ENCODE data around the gene ACTG1. TPM values are rescaled to one million over a fixed set of nuclear protein-coding genes. Genes with fewer than 3 reads are reported as not detected.

ACTG1 gene
- total and polyA plus RNA-seq, 2 of the 4 experiments (the other 2 are of a cell fraction), result 10,907 to 15,732 TPM

DNA sequence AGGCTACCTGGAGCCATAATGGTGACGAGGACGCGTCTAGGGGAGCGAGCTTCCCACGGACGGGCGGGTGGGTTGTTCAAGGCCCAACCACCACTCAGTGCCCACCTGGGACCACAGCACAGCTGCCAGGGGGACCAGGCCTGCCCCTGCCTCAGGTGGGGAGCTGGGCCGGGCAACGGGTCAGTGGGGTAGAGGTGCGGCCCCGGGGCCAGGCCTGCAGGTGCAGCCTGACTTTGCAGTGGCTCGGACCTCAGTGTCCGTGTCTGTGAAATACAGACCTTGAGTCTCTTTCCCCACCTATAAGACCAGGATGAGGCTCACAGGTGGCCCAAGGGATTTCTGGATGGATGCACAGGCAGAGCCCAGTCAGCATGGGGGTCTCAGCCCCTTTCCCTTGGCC, 43.3 kb downstream of the ACTG1 start:
- dilution Hi-C loops (cut with HindIII; ENCODE audit: low sequenced_read_pairs, unreplicated experiment), result no loop called here
- ChIA-PET POLR2A (ENCODE audit: unreplicated experiment) (interaction anchor here (0.6 kb wide), 1 partner anchor 36 kb away, joined by 5 read pairs; no protein-coding TSS in a partner anchor), CTCF (no interaction called here)
- DNase-seq (no peak), ATAC-seq (ENCODE audit: low read depth) (no peak)
- Histone ChIP-seq H3K79me1 (ENCODE audit: low read depth in 1 of 2, low read length in 2 of 2) (no peaks in the 10 kb centered on the region), H3K9me3 (ENCODE audit: control insufficient read depth, insufficient read depth, low read length) (no peaks in the 10 kb centered on the region), H3K23ac (ENCODE audit: low read depth, low read length) (no peak overlapping the region), H2AK9ac (replicated peaks; ENCODE audit: low read depth, low read length, poor library complexity) (no peak overlapping the region), H3K9ac (ENCODE audit: low read depth, low read length) (no peak overlapping the region), H3K36me3 (ENCODE audit: control insufficient read depth, insufficient read depth, low read length) (peaks cover 2% of the 10 kb centered on the region; the same call in 1 of the 2 replicates), H2AK5ac (ENCODE audit: low read depth, low read length) (no peak overlapping the region), H3K56ac (ENCODE audit: extremely low read depth, insufficient read depth, low read length) (no peak overlapping the region), H4K5ac (ENCODE audit: low read depth, low read length) (no peak overlapping the region), H3K18ac (ENCODE audit: low read depth, low read length) (no peak overlapping the region), H3K4me3 (ENCODE audit: insufficient read depth, low read depth, low read length) (no peak overlapping the region), H3K4me1 (ENCODE audit: control insufficient read depth, insufficient read depth, low read length) (no peaks in the 10 kb centered on the region), H2BK120ac (ENCODE audit: low read depth, low read length) (no peak overlapping the region), H3K27me3 (ENCODE audit: control insufficient read depth, insufficient read depth, low read length) (no peaks in the 10 kb centered on the region), H4K8ac (ENCODE audit: low read depth in 2 of 2, low read length in 2 of 2) (no peak overlapping the region), H3K4ac (ENCODE audit: low read depth, low read length) (no peak overlapping the region), H3K4me2 (ENCODE audit: low read depth, low read length) (no peak overlapping the region), H4K91ac (ENCODE audit: insufficient read depth, low read depth, low read length) (no peak overlapping the region), H2BK20ac (ENCODE audit: low read depth, low read length) (no peak overlapping the region), H2BK15ac (ENCODE audit: low read depth, low read length) (no peak overlapping the region), H4K20me1 (ENCODE audit: insufficient read depth, low read length) (no peaks in the 10 kb centered on the region; the same call in 1 of the 2 replicates), H3K9me1 (ENCODE audit: insufficient read depth, low read length) (no peaks in the 10 kb centered on the region), H2AFZ (replicated peaks; ENCODE audit: low read length, poor library complexity) (no peak overlapping the region), H2BK5ac (ENCODE audit: low read depth, low read length, poor library complexity, severe bottlenecking) (no peak overlapping the region), H3K27ac (ENCODE audit: insufficient read depth, low read length) (no peak overlapping the region), H3K14ac (replicated peaks; ENCODE audit: low read depth, low read length) (no peak overlapping the region)
- TF ChIP-seq CHD1 (IDR thresholded peaks at IDR 0.05; ENCODE audit: low read depth, low read length), result no peak
- TF ChIP-seq, protein P1, sequence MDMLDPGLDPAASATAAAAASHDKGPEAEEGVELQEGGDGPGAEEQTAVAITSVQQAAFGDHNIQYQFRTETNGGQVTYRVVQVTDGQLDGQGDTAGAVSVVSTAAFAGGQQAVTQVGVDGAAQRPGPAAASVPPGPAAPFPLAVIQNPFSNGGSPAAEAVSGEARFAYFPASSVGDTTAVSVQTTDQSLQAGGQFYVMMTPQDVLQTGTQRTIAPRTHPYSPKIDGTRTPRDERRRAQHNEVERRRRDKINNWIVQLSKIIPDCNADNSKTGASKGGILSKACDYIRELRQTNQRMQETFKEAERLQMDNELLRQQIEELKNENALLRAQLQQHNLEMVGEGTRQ (IDR thresholded peaks at IDR 0.05; ENCODE audit: low read depth, low read length), result no peak
- no peak for TF ChIP-seq NFE2L2 (IDR thresholded peaks at IDR 0.05; ENCODE audit: low read depth, low read length)
- no peak for TF ChIP-seq SMC3 (IDR thresholded peaks at IDR 0.05; ENCODE audit: low read depth, low read length)
- TF ChIP-seq, protein P2, sequence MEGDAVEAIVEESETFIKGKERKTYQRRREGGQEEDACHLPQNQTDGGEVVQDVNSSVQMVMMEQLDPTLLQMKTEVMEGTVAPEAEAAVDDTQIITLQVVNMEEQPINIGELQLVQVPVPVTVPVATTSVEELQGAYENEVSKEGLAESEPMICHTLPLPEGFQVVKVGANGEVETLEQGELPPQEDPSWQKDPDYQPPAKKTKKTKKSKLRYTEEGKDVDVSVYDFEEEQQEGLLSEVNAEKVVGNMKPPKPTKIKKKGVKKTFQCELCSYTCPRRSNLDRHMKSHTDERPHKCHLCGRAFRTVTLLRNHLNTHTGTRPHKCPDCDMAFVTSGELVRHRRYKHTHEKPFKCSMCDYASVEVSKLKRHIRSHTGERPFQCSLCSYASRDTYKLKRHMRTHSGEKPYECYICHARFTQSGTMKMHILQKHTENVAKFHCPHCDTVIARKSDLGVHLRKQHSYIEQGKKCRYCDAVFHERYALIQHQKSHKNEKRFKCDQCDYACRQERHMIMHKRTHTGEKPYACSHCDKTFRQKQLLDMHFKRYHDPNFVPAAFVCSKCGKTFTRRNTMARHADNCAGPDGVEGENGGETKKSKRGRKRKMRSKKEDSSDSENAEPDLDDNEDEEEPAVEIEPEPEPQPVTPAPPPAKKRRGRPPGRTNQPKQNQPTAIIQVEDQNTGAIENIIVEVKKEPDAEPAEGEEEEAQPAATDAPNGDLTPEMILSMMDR (conservative IDR thresholded peaks at IDR 0.05; ENCODE audit: low read depth, low read length), result no peak
- no peak for TF ChIP-seq RFX5 (IDR thresholded peaks at IDR 0.05; ENCODE audit: low read depth, low read length)
- TF ChIP-seq, protein P3, sequence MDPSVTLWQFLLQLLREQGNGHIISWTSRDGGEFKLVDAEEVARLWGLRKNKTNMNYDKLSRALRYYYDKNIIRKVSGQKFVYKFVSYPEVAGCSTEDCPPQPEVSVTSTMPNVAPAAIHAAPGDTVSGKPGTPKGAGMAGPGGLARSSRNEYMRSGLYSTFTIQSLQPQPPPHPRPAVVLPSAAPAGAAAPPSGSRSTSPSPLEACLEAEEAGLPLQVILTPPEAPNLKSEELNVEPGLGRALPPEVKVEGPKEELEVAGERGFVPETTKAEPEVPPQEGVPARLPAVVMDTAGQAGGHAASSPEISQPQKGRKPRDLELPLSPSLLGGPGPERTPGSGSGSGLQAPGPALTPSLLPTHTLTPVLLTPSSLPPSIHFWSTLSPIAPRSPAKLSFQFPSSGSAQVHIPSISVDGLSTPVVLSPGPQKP (IDR thresholded peaks at IDR 0.05; ENCODE audit: borderline replicate concordance, low read depth, low read length), result no peak
- TF ChIP-seq MAZ (IDR thresholded peaks at IDR 0.05; ENCODE audit: borderline replicate concordance, low read depth, low read length), result no peak
- in situ Hi-C loops (cut with MboI; ENCODE audit: low sequenced_read_pairs), result no loop called here
- 97% methylated on average over 6 of the region's 13 CpGs; no CpG with 5 or more reads in 1 of the 2 experiments for WGBS, 2 experiments (ENCODE audit: extremely low coverage in 2 of 2, insufficient read length in 1 of 2)
- BruUV-seq (replicated peaks), result no TSS peak
- intact Hi-C loops (cut with micrococcal nuclease), result no loop called here
